ENCODE results near the gene SORCS2. TPM values are rescaled to one million over a fixed set of nuclear protein-coding genes. Genes with fewer than 3 reads are reported as not detected.

SORCS2 gene
- total RNA-seq, 1 donor from 2014 or later: 3.0 TPM

DNA sequence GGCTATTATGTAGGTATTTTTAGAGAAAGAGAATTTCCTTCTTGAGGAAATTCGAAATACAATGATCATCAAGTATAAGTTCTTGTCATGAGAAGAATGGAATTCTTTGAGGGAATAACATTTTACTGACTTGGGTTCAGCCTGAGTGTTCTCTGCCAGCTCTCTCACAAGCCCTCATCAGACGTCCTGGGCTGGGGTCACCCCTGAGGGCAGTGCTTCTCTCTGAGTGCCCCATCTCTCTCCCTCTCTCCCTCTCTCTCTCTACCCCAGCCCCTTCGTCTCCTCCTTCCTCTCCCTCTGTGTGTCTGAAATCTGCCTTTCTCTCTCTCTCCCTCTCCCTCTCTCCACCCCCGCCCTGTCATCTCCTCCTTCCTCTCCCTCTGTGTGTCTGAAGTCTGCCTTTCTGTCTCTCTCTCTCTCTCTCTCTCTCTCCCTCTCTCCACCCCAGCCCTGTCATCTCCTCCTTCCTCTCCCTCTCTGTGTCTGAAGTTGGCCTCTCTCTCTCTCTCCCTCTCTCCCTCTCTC lies 484.1 kb downstream of the SORCS2 start:
- H3K27ac Mint-ChIP-seq (ENCODE audit: unreplicated experiment): no peak overlapping the region
- DNase-seq (ENCODE audit: extremely low spot score, unreplicated experiment): no peak

GRCh38 chr4:7677086-7677485 lies 484.7 kb downstream of the SORCS2 start:
- no peaks in the 10 kb centered on the region for H3K36me3 Mint-ChIP-seq (ENCODE audit: unreplicated experiment)
- no peak for DNase-seq (ENCODE audit: extremely low spot score, unreplicated experiment)
- H3K27ac Mint-ChIP-seq (ENCODE audit: unreplicated experiment): no peak overlapping the region
- no peak for TF ChIP-seq CTCF (IDR thresholded peaks at IDR 0.05)
- peaks cover 23% of the 10 kb centered on the region for H3K27me3 Mint-ChIP-seq (ENCODE audit: unreplicated experiment)
- H3K4me3 Mint-ChIP-seq (ENCODE audit: unreplicated experiment): no peak overlapping the region
- no peaks in the 10 kb centered on the region for H3K4me1 Mint-ChIP-seq (ENCODE audit: unreplicated experiment)
- no peaks in the 10 kb centered on the region for H3K9me3 Mint-ChIP-seq (ENCODE audit: unreplicated experiment)

More for the DNA sequence above, 484.1 kb downstream of the SORCS2 start:
- H3K9me3 Mint-ChIP-seq (ENCODE audit: unreplicated experiment): peaks cover 2% of the 10 kb centered on the region
- H3K36me3 Mint-ChIP-seq (ENCODE audit: unreplicated experiment): peaks cover under 1% of the 10 kb centered on the region
- no peaks in the 10 kb centered on the region for H3K4me1 Mint-ChIP-seq (ENCODE audit: unreplicated experiment)
- peaks cover 27% of the 10 kb centered on the region for H3K27me3 Mint-ChIP-seq (ENCODE audit: unreplicated experiment)
- H3K4me3 Mint-ChIP-seq (ENCODE audit: unreplicated experiment): no peak overlapping the region
- TF ChIP-seq CTCF (IDR thresholded peaks at IDR 0.05): no peak

- no peak overlapping the region for H3K27ac Mint-ChIP-seq (ENCODE audit: unreplicated experiment)
- no peaks in the 10 kb centered on the region for H3K9me3 Mint-ChIP-seq (ENCODE audit: unreplicated experiment)
- H3K4me1 Mint-ChIP-seq (ENCODE audit: unreplicated experiment): no peaks in the 10 kb centered on the region
- TF ChIP-seq CTCF (IDR thresholded peaks at IDR 0.05): no peak
- no peak for DNase-seq (ENCODE audit: extremely low spot score, unreplicated experiment)
- no peaks in the 10 kb centered on the region for H3K36me3 Mint-ChIP-seq (ENCODE audit: unreplicated experiment)
- H3K4me3 Mint-ChIP-seq (ENCODE audit: unreplicated experiment): no peak overlapping the region
- H3K27me3 Mint-ChIP-seq (ENCODE audit: unreplicated experiment): peaks cover 20% of the 10 kb centered on the region
Measured at GRCh38 chr4:7677799-7678301, 485.5 kb downstream of the SORCS2 start.

DNA sequence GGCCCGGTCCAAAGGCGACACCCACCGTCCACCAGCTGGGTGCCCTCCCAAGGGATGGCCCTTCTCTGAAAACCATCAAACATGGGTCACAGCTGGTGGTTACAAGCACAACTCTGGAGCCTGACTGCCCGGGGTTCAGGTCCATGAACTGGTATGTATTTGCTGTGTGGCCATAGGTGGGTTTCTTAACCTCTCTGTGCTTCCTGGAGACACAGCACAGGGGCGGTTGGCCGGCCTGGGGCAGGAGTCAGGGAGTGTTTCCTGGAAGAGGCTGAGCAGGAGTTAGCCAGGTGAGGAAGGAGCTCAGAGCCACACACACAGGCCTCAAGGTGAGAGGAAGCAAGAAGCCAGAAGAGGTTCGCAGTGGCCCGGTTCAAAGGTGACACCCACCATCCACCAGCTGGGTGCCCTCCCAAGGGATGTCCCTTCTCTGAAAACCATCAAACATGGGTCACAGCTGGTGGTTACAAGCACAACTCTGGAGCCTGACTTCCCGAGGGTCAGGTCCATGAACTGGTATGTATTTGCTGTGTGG lies 486.0 kb downstream of the SORCS2 start:
- peaks cover 15% of the 10 kb centered on the region for H3K27me3 Mint-ChIP-seq (ENCODE audit: unreplicated experiment)
- no peaks in the 10 kb centered on the region for H3K36me3 Mint-ChIP-seq (ENCODE audit: unreplicated experiment)
- peaks cover 4% of the 10 kb centered on the region for H3K9me3 Mint-ChIP-seq (ENCODE audit: unreplicated experiment)
- no peak overlapping the region for H3K27ac Mint-ChIP-seq (ENCODE audit: unreplicated experiment)
- H3K4me1 Mint-ChIP-seq (ENCODE audit: unreplicated experiment): no peaks in the 10 kb centered on the region
- DNase-seq (ENCODE audit: extremely low spot score, unreplicated experiment): no peak
- no peak for TF ChIP-seq CTCF (IDR thresholded peaks at IDR 0.05)
- H3K4me3 Mint-ChIP-seq (ENCODE audit: unreplicated experiment): no peak overlapping the region

- H3K4me1 Mint-ChIP-seq (ENCODE audit: unreplicated experiment): no peaks in the 10 kb centered on the region
- H3K27ac Mint-ChIP-seq (ENCODE audit: unreplicated experiment): no peak overlapping the region
- no peak for TF ChIP-seq CTCF (IDR thresholded peaks at IDR 0.05)
- no peaks in the 10 kb centered on the region for H3K36me3 Mint-ChIP-seq (ENCODE audit: unreplicated experiment)
- H3K27me3 Mint-ChIP-seq (ENCODE audit: unreplicated experiment): peaks cover 14% of the 10 kb centered on the region
- H3K9me3 Mint-ChIP-seq (ENCODE audit: unreplicated experiment): peaks cover 7% of the 10 kb centered on the region
- no peak for DNase-seq (ENCODE audit: extremely low spot score, unreplicated experiment)
- no peak overlapping the region for H3K4me3 Mint-ChIP-seq (ENCODE audit: unreplicated experiment)
Measured at GRCh38 chr4:7679406-7680040, 487.2 kb downstream of the SORCS2 start.
